Activated CD4-positive, alpha-beta T cell treated with anti-CD3 and anti-CD28 coated beads for 1 hour (primary cell): Measurements from ENCODE around the gene FAM234A.

Experiments
- DNase-seq: peaks from one replicate; pipeline ENCODE4 v3.0.0-alpha.2; 2020

FAM234A gene

GRCh38 chr16:305916-306626 lies 71.5 kb downstream of the FAM234A start:
- no peak for DNase-seq

- DNase-seq, result no peak
These were observed 72.3 kb downstream of the FAM234A start for GRCh38 chr16:306911-307370.

GRCh38 chr16:307691-308312 lies 73.2 kb downstream of the FAM234A start:
- DNase-seq, result no peak

DNA sequence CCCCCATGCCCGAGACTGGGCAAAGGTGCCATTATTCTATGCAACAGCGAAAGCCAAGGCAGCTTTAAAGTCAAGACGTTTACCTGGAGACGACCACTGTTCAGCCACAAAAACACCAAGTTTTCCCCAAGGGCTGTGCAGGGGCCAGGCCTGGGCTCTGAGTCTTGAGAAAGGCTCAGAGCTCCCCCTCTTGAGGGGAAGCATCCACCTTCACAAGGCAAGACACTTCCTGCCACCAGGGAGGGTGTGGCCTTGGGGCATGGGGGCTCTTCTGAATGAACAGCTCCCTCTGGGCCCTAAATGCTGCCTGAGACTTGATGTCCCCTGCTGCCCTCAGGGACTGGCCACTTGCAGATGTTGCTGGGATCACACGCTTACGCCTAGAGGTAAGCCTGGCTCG lies 74.9 kb downstream of the FAM234A start:
- DNase-seq, result no peak

- no peak for DNase-seq
These were observed 77.1 kb downstream of the FAM234A start for GRCh38 chr16:311725-312124.

GRCh38 chr16:314351-314750 lies 79.7 kb downstream of the FAM234A start:
- DNase-seq, result no peak

DNA sequence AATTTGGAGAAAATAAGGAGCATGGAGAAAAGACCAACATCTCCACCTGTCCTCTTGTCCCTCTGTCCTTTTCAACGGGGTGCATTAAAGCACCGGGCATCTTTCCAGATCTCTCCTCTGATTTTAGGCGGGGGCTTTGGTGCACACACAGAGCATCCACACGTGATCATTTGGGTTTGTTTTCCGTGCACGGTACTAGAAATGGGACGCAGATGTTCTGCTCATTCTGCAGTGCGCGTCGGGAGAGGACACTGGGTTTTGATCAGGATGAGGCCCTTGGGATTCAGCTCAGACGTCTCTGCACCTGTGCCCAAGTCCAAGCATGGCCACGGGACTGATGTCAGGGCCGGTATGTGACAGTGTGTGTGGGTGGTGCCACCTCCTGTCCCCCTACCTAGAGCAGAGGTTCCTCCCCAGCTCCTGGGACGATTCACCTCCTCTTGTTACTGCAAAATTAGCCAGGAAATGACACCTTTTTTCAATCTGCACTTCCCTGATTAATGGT lies 80.2 kb downstream of the FAM234A start:
- DNase-seq, result no peak
